OCI-LY7 (cell line): ENCODE data around the gene STK31. TPM values are rescaled to one million over a fixed set of nuclear protein-coding genes. Genes with fewer than 3 reads are reported as not detected.

ENCODE experiments used
- BruUV-seq: library from RNA; stranded (reverse); fragments of 400-500 nt; replicated peaks from 2 replicates; lab custom pipeline; 2021; lab: Mats Ljungman, UMichigan
- CTCF ChIA-PET: fragments of 300-600 bp; sonication (Branson Sonifier 250); formaldehyde crosslinking; loops from one replicate; lab custom pipeline; 2022; ENCODE audit warnings: antibody characterized with exemption; ENCODE audit not compliant: unreplicated experiment; lab: Charles Lee
- POLR2A ChIA-PET: fragments of 300-600 bp; sonication (Branson Sonifier 250); formaldehyde crosslinking; loops from one replicate; lab custom pipeline; 2022; ENCODE audit warnings: antibody characterized with exemption; lab: Charles Lee
- DNase-seq: peaks from one replicate; pipeline ENCODE4 v3.0.0-alpha.2; 2015; ENCODE audit warnings: low spot score
- H2AFZ ChIP-seq: fragments of 200-600 bp; sonication (generic), shearing (Covaris generic); 2 replicates; pipeline ENCODE4 v1.6.1; 2014; ENCODE audit warnings: mild to moderate bottlenecking, antibody characterized with exemption, low read length, moderate library complexity
- H3K27ac ChIP-seq: fragments of 200-600 bp; sonication (generic); 2 replicates; pipeline ENCODE4 v1.5.1; 2014; ENCODE audit warnings: mixed run types, low read depth, mild to moderate bottlenecking, moderate library complexity, low read length, inconsistent platforms; ENCODE audit not compliant: poor library complexity, severe bottlenecking
- H3K36me3 ChIP-seq: fragments of 200-600 bp; sonication (generic); 2 replicates; pipeline ENCODE4 v1.6.1; 2014; ENCODE audit warnings: mild to moderate bottlenecking, antibody characterized with exemption, low read length, moderate library complexity, mixed read lengths; ENCODE audit not compliant: insufficient read depth
- H3K4me1 ChIP-seq: fragments of 200-600 bp; sonication (generic); 2 replicates; pipeline ENCODE4 v1.5.1; 2014; ENCODE audit warnings: mild to moderate bottlenecking, low read length; ENCODE audit not compliant: insufficient read depth, poor library complexity, severe bottlenecking
- H3K4me2 ChIP-seq: fragments of 200-600 bp; sonication (generic); 2 replicates; pipeline ENCODE4 v1.6.1; 2014; ENCODE audit warnings: mild to moderate bottlenecking, low read length
- H3K4me3 ChIP-seq: fragments of 200-600 bp; sonication (generic); 2 replicates; pipeline ENCODE4 v1.5.1; 2014; ENCODE audit warnings: mild to moderate bottlenecking, low read depth, low read length; ENCODE audit not compliant: poor library complexity, severe bottlenecking
- H3K79me2 ChIP-seq: fragments of 200-600 bp; sonication (generic); 2 replicates; pipeline ENCODE4 v1.6.1; 2016; ENCODE audit warnings: low read depth, mild to moderate bottlenecking, low read length, moderate library complexity, mixed read lengths; ENCODE audit not compliant: insufficient read depth
- H3K9me2 ChIP-seq: fragments of 200-600 bp; sonication (generic); 2 replicates; pipeline ENCODE4 v1.6.1; 2016; ENCODE audit warnings: mild to moderate bottlenecking, low read length, mixed read lengths; ENCODE audit not compliant: insufficient read depth
- H3K9me3 ChIP-seq: fragments of 200-600 bp; sonication (generic); 2 replicates; pipeline ENCODE4 v1.6.1; 2014; ENCODE audit warnings: mild to moderate bottlenecking, mixed run types, low read length, mixed read lengths
- H4K20me1 ChIP-seq: fragments of 200-600 bp; sonication (generic); 2 replicates; pipeline ENCODE4 v1.6.1; 2014; ENCODE audit warnings: mild to moderate bottlenecking, antibody characterized with exemption, low read length, moderate library complexity, mixed read lengths; ENCODE audit not compliant: insufficient read depth
- EZH2phosphoT487 ChIP-seq: fragments of 200-600 bp; sonication (generic); IDR thresholded peaks from 2 replicates; pipeline ENCODE4 v1.6.1; 2018; ENCODE audit warnings: low read depth, borderline replicate concordance, mild to moderate bottlenecking, mixed run types, antibody characterized with exemption, low read length, moderate library complexity, mixed read lengths
- intact Hi-C: fragments of 100-400 bp; cut with micrococcal nuclease; formaldehyde crosslinking; loops from one replicate; pipeline ENCODE4 v1.10.0; 2022; ENCODE audit not compliant: unreplicated experiment
- total RNA-seq, 2 experiments: library from RNA; depleted of rRNA in 1 of 2; stranded (reverse); fragments of >200 nt in 1 of 2; shearing (Covaris generic) in 1 of 2; gene quantifications; 2 replicates each; pipeline ENCODE4 v1.2.3, GENCODE V29; 2014 to 2022
- TF ChIP-seq, protein P1 (sequence below): fragments of 200-600 bp; sonication (generic); conservative IDR thresholded peaks from 2 replicates; pipeline ENCODE4 v1.5.1; 2014; ENCODE audit warnings: mild to moderate bottlenecking, antibody characterized with exemption, low read length, moderate library complexity, mixed read lengths

Gene STK31
- total RNA-seq, 2 experiments from 2014 or later: 0.28 to 0.40 TPM

DNA sequence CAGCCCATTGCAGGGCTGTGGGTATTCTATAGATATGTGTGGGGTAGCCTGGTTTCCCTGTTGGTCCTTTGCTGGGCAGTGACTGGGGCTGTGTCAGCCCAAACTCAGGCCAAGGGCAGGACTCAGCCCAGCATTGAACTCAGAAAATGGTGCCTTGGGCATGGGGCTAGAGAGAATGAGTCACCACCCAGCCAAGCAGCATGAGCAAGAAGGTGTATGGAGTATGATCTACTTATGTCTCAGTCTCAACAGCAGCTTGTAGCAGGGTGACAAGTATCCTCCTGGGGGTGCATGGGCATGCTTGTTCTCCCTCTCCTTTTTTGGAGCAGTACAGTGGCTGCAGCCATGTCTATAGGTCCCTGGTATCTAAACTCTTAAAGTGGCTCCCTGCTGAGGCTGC lies 32.0 kb downstream of the STK31 start:
- H4K20me1 ChIP-seq: no peaks in the 10 kb centered on the region
- no peak for DNase-seq
- H3K36me3 ChIP-seq: no peaks in the 10 kb centered on the region
- no peak for TF ChIP-seq EZH2phosphoT487
- TF ChIP-seq, protein P1, sequence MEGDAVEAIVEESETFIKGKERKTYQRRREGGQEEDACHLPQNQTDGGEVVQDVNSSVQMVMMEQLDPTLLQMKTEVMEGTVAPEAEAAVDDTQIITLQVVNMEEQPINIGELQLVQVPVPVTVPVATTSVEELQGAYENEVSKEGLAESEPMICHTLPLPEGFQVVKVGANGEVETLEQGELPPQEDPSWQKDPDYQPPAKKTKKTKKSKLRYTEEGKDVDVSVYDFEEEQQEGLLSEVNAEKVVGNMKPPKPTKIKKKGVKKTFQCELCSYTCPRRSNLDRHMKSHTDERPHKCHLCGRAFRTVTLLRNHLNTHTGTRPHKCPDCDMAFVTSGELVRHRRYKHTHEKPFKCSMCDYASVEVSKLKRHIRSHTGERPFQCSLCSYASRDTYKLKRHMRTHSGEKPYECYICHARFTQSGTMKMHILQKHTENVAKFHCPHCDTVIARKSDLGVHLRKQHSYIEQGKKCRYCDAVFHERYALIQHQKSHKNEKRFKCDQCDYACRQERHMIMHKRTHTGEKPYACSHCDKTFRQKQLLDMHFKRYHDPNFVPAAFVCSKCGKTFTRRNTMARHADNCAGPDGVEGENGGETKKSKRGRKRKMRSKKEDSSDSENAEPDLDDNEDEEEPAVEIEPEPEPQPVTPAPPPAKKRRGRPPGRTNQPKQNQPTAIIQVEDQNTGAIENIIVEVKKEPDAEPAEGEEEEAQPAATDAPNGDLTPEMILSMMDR: no peak
- BruUV-seq: no TSS peak
- intact Hi-C loops: no loop called here
- no peaks in the 10 kb centered on the region for H3K4me1 ChIP-seq
- H3K9me2 ChIP-seq: no peaks in the 10 kb centered on the region
- ChIA-PET CTCF (no interaction called here), POLR2A (no interaction called here)
- no peaks in the 10 kb centered on the region for H3K9me3 ChIP-seq
- no peak overlapping the region for H3K4me2 ChIP-seq
- H3K4me3 ChIP-seq: no peak overlapping the region
- no peaks in the 10 kb centered on the region for H3K79me2 ChIP-seq
- no peak overlapping the region for H3K27ac ChIP-seq
- no peak overlapping the region for H2AFZ ChIP-seq

DNA sequence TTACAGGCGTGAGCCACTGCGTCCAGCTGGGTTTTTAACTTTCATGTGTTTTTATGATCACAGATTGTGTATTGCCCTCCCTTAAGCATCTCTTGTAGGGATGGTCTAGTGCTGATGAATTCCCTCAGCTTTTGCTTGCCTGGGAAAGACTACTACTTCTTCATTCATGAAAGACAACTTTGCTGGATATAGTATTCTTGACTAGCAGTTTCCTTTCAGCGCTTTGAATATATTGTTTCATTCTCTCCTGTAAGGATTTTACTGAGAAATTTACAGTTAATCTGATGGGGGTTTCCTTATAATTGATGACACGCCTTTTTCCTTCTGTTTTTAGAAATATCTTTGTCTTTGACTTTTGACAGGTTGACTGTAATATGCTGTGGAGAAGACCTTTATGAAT lies 33.2 kb downstream of the STK31 start:
- Histone ChIP-seq H3K4me3 (no peak overlapping the region), H4K20me1 (no peaks in the 10 kb centered on the region), H3K79me2 (no peaks in the 10 kb centered on the region), H3K9me2 (no peaks in the 10 kb centered on the region), H2AFZ (no peak overlapping the region), H3K36me3 (no peaks in the 10 kb centered on the region), H3K27ac (no peak overlapping the region), H3K9me3 (no peaks in the 10 kb centered on the region), H3K4me2 (no peak overlapping the region), H3K4me1 (no peaks in the 10 kb centered on the region)
- BruUV-seq: no TSS peak
- DNase-seq: no peak
- CTCF ChIA-PET: no interaction called here
- intact Hi-C loops: no loop called here
- POLR2A ChIA-PET: interaction anchor here (0.6 kb wide), 1 partner anchor 10 kb away, joined by 3 read pairs; no protein-coding TSS in a partner anchor
- TF ChIP-seq, protein P1: no peak
- no peak for TF ChIP-seq EZH2phosphoT487

DNA sequence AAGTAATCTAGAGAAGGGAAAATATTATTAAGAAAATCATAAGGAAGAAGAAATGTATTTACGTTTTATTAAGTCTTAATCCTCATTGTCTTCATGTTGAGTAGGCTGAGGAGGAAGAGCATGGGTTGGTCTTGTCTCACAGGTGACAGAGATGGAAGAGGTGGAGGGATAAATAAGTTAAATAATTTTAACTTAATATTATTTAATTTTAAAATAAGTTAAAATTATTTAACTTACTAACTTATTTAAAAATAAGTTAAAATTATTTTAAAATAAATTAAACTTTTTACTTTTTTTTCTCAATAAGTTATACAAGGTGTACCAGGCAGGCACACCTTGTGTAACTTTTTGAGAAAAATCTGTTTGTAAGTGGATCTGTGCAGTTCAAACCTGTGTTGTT lies 36.6 kb downstream of the STK31 start:
- Histone ChIP-seq H4K20me1 (no peaks in the 10 kb centered on the region), H3K79me2 (no peaks in the 10 kb centered on the region), H3K9me3 (no peaks in the 10 kb centered on the region), H3K4me1 (no peaks in the 10 kb centered on the region), H3K4me2 (no peak overlapping the region), H3K27ac (no peak overlapping the region), H3K36me3 (no peaks in the 10 kb centered on the region), H2AFZ (no peak overlapping the region), H3K4me3 (no peak overlapping the region), H3K9me2 (no peaks in the 10 kb centered on the region)
- ChIA-PET CTCF (no interaction called here), POLR2A (no interaction called here)
- intact Hi-C loops: no loop called here
- DNase-seq: no peak
- no peak for TF ChIP-seq EZH2phosphoT487
- TF ChIP-seq, protein P1: no peak
- BruUV-seq: no TSS peak
